Ovary (tissue), 9 donors: ENCODE measurements around the gene PRICKLE3. TPM values are rescaled to one million over a fixed set of nuclear protein-coding genes. Genes with fewer than 3 reads are reported as not detected.

Experiments used
- DNase-seq, 5 donors: peaks; one replicate each; pipeline ENCODE4 v3.0.0-alpha.2; 2019 to 2020
- H3K27ac ChIP-seq, 2 donors: fragments of 200-600 bp; one replicate each; pipeline versions ENCODE4 v1.5.1 to v1.8.0; 2019 to 2022
- H3K27me3 ChIP-seq: fragments of 200-600 bp; one replicate; pipeline ENCODE4 v1.8.0; 2022
- H3K36me3 ChIP-seq: fragments of 200-600 bp; sonication (generic); one replicate; pipeline ENCODE4 v1.5.1; 2019
- H3K4me1 ChIP-seq: one replicate; pipeline ENCODE4 v1.8.1; 2013; ENCODE audit warnings: mild to moderate bottlenecking, moderate library complexity; ENCODE audit not compliant: insufficient read depth
- H3K4me3 ChIP-seq: fragments of 200-600 bp; sonication (generic); one replicate; pipeline ENCODE4 v1.5.1; 2017
- H3K9me3 ChIP-seq, 2 donors: fragments of 200-600 bp in 1 of 2; sonication (generic) in 1 of 2; one replicate each; pipeline versions ENCODE4 v1.5.1 to v1.8.1; 2013 to 2019; ENCODE audit warnings: mild to moderate bottlenecking in 1 of 2, moderate library complexity in 1 of 2
- EP300 ChIP-seq: sonication (generic); formaldehyde crosslinking; IDR thresholded peaks from one replicate; pipeline ENCODE4 v1.6.1; 2017; ENCODE audit warnings: antibody characterized with exemption
- POLR2A ChIP-seq: fragments of 450-650 bp; IDR thresholded peaks from one replicate; pipeline ENCODE4 v1.6.1; 2017; ENCODE audit warnings: antibody characterized with exemption, mild to moderate bottlenecking, moderate library complexity
- WGBS, 3 donors: extraction: QIAGEN DNeasy Blood & Tissue Kit in 1 of 3; methylation state at CpG; one replicate each; pipeline versions ENCODE4 v1.1.5 to v1.1.7; 2013 to 2017; 5-methylcytosine and 5-hydroxymethylcytosine counted together
- intact Hi-C, 4 donors: fragments of 100-400 bp; cut with DNase I; formaldehyde crosslinking; loops; one replicate each; pipeline versions ENCODE4 v1.11.0 to v1.15.1; 2022 to 2023
- polyA plus RNA-seq, 2 donors: library from polyadenylated mRNA; stranded (reverse); fragments of 200-250 nt in 1 of 2; fragments of 350-450 nt in 1 of 2; fragmentation: Illumina TruSeq in 1 of 2; extraction: RNeasy Lipid Tissue Mini Kit (QIAGEN cat#74804) in 1 of 2; gene quantifications; one replicate each; pipeline ENCODE4 v1.2.3, GENCODE V29; 2013 to 2014
- total RNA-seq, 7 donors: library from RNA; depleted of rRNA in 2 of 7; stranded (reverse); fragments of >200 nt in 2 of 7; fragmentation: NEBNext Ultra II Directional in 3 of 7; extraction: Animal tissue kit (Norgen Biotek cat#: 25700) in 3 of 7; gene quantifications; one replicate each; pipeline versions ENCODE4 v1.1.0 to v1.2.4, GENCODE V29; 2016 to 2023
- TF ChIP-seq, protein P1 (sequence below), 3 donors: fragments of 450-650 bp in 2 of 3; fragments of 200-600 bp in 1 of 3; IDR thresholded peaks; one replicate each; pipeline versions ENCODE4 v1.5.1 to v1.8.0; 2016 to 2022; ENCODE audit warnings: antibody characterized with exemption in 3 of 3, mild to moderate bottlenecking in 1 of 3
- donor health status: DM: no; HTN: no; CAD: no; lungs with moderate emphysema.
- donor health status: DM: no; HTN: no; CAD: no.
- donor health status: Bipolar disorder and iron deficiency.
- donor health status: DM: yes; HTN: yes; CAD: no.
- donor health status: DM: no; HTN: no; CAD: no.
- donor health status: DM: yes; HTN: yes; CAD: no.

Gene PRICKLE3
- total and polyA plus RNA-seq, 9 donors = 3.5 to 15.1 (median 11.4) TPM

DNA sequence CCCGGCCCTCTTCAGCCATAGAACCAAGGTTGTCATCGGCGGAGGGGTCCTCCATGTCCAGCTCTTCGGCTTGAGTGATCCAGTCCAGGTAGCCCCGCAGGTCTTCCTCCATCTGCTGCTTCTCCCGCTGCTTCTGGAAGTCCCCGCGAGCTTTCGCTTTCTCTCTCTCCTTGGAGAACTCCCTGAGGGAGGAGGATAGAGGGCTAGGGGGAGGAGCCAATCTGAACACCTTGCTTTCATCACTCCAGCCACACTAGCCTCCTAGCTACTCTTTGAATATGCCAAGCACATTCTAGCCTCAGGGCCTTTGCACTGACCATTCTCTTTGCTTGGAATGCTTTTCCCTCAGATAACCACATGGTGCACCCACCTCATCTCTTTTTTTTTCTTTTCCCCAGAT, 40.8 kb upstream of the PRICKLE3 start:
- Histone ChIP-seq H3K4me1 (no peaks in the 10 kb centered on the region), H3K27ac (no peak overlapping the region), H3K4me3 (no peak overlapping the region), H3K9me3 (no peaks in the 10 kb centered on the region), H3K27me3 (no peaks in the 10 kb centered on the region), H3K36me3 (no peaks in the 10 kb centered on the region)
- no peak for DNase-seq
- TF ChIP-seq POLR2A = no peak
- TF ChIP-seq, protein P1, sequence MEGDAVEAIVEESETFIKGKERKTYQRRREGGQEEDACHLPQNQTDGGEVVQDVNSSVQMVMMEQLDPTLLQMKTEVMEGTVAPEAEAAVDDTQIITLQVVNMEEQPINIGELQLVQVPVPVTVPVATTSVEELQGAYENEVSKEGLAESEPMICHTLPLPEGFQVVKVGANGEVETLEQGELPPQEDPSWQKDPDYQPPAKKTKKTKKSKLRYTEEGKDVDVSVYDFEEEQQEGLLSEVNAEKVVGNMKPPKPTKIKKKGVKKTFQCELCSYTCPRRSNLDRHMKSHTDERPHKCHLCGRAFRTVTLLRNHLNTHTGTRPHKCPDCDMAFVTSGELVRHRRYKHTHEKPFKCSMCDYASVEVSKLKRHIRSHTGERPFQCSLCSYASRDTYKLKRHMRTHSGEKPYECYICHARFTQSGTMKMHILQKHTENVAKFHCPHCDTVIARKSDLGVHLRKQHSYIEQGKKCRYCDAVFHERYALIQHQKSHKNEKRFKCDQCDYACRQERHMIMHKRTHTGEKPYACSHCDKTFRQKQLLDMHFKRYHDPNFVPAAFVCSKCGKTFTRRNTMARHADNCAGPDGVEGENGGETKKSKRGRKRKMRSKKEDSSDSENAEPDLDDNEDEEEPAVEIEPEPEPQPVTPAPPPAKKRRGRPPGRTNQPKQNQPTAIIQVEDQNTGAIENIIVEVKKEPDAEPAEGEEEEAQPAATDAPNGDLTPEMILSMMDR (IDR thresholded peaks at IDR 0.05) = no peak
- TF ChIP-seq EP300 = no peak
- intact Hi-C loops = no loop called here
- WGBS, 3 donors = 88 to 91% (median 91%) methylated on average over 9 of the region's 9 CpGs

DNA sequence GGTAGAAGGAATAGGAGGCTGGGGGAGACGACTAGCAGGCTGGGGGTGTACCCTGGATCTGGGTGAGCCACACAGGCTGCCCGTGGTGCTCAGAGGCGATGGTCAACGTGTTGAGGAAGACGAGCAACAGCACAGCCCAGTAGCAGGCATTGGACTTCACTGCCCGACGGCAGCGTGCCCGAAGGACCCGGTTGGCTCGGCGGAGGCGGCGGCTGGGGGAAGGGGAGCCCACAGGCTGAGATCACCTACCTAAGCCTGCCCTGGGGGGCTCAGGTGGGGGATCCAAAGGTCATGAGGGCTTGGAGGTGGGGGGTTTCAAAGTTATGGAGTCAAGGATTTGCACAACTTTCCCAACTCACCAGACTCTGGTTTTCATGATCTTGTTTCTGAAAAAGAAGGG, 39.7 kb upstream of the PRICKLE3 start:
- whole genome bisulfite sequencing, 3 donors = 66 to 78% (median 71%) methylated on average over 14 of the region's 14 CpGs
- no peak for TF ChIP-seq EP300
- TF ChIP-seq POLR2A = no peak
- TF ChIP-seq, protein P1 (IDR thresholded peaks at IDR 0.05) = no peak

DNA sequence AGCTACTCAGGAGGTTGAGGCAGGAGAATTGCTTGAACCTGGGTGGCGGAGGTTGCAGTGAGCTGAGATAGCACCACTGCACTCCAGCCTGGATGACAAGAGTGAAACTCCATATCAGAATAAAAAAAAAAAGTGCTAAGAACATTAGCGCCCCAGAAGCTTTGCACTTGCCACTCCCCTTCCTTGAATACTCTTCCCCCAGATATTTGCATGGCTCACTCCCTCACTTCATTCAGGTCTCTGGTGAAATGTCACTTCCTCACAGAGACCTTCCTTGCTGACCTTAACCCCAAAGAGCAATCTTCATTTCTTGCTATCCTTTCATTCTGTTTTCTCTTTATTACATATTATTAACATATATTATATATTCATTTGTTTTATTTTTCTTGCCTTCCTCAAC, 35.7 kb upstream of the PRICKLE3 start:
- Histone ChIP-seq H3K4me1 (no peaks in the 10 kb centered on the region), H3K27me3 (no peaks in the 10 kb centered on the region), H3K36me3 (no peaks in the 10 kb centered on the region), H3K9me3 (peaks cover 0 to 5% of the 10 kb centered on the region in 2 donors), H3K27ac (no peak overlapping the region), H3K4me3 (no peak overlapping the region)
- WGBS, 3 donors = 71 to 81% (median 72%) methylated on average over 2 of the region's 2 CpGs
- intact Hi-C loops = no loop called here
- TF ChIP-seq, protein P1 (IDR thresholded peaks at IDR 0.05) = no peak
- TF ChIP-seq POLR2A (no peak), EP300 (no peak)
- no peak for DNase-seq

More for the DNA sequence above, 39.7 kb upstream of the PRICKLE3 start:
- Histone ChIP-seq H3K27me3 (no peaks in the 10 kb centered on the region), H3K9me3 (no peaks in the 10 kb centered on the region), H3K4me1 (no peaks in the 10 kb centered on the region), H3K36me3 (no peaks in the 10 kb centered on the region), H3K4me3 (no peak overlapping the region), H3K27ac (no peak overlapping the region)
- intact Hi-C loops = no loop called here
- DNase-seq = no peak

DNA sequence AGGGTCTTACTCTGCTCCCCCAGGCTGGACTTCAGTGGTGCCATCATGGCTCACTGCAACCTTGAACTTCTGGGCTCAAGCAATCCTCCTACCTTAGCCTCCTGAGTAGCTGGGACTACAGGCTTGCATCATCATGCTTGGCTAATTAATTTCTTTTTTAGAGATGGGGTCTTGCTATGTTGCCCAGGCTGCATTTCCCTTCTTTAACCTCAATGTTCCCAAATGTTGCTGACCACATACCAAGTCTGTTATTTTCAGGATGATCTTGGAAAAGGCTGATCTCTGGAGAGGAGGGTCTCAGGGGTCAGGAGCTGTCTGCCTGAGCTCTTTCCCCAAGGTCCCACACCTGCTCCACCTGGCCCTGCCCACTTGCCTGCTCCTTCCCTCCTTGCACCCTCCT, 33.9 kb upstream of the PRICKLE3 start:
- Histone ChIP-seq H3K4me1 (no peaks in the 10 kb centered on the region), H3K27ac (no peak overlapping the region), H3K36me3 (no peaks in the 10 kb centered on the region), H3K9me3 (peaks cover 0 to 5% of the 10 kb centered on the region in 2 donors), H3K27me3 (no peaks in the 10 kb centered on the region), H3K4me3 (no peak overlapping the region)
- intact Hi-C loops = no loop called here
- no peak for TF ChIP-seq EP300
- no peak for DNase-seq

DNA sequence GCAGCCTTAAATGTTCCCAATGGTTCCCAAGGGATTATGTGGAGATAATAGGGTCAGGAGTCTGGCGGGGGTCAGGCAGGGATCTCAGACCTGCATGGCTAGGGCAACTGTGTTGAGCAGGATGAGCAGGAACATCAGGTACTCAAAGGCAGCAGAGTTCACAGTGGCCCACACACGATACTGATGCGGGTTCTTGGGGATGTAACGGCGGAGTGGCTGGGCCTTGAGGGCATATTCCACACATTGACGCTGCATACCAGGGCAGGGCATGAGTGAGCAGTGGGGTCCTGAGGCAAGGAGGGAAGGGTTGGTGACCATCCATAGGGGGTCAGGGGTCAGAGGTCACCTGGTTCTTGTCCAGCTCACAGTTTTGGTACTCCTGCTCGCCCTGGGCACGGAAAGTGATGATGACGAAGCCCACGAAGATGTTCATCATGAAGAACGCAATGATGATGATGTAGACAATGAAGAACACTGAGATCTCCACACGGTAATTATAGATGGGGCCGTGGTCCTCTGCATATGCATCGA, 28.9 kb upstream of the PRICKLE3 start:
- Histone ChIP-seq H3K27ac (no peak overlapping the region), H3K9me3 (peaks cover 0 to 5% of the 10 kb centered on the region in 2 donors), H3K36me3 (no peaks in the 10 kb centered on the region), H3K27me3 (no peaks in the 10 kb centered on the region), H3K4me1 (no peaks in the 10 kb centered on the region), H3K4me3 (no peak overlapping the region)
- WGBS, 3 donors = 78 to 88% (median 80%) methylated on average over 14 of the region's 14 CpGs
- TF ChIP-seq, protein P1 (IDR thresholded peaks at IDR 0.05) = no peak
- TF ChIP-seq EP300 = no peak
- no peak for TF ChIP-seq POLR2A
- no peak for DNase-seq
- intact Hi-C loops = no loop called here
